Activated CD4-positive, alpha-beta T cell treated with anti-CD3 and anti-CD28 coated beads, Interleukin-2, amount 50 U/mL, for 4 hours (primary cell): ENCODE data around the gene CD247.

Experiments used
- DNase-seq, 2 experiments: peaks; one replicate each; pipeline ENCODE4 v3.0.0-alpha.2; 2020

The CD247 gene

GRCh38 chr1:167434306-167434705, 84.0 kb downstream of the CD247 start:
- DNase-seq: no peak

- no peak for DNase-seq
These were observed 84.4 kb downstream of the CD247 start for GRCh38 chr1:167433884-167434283.

DNA sequence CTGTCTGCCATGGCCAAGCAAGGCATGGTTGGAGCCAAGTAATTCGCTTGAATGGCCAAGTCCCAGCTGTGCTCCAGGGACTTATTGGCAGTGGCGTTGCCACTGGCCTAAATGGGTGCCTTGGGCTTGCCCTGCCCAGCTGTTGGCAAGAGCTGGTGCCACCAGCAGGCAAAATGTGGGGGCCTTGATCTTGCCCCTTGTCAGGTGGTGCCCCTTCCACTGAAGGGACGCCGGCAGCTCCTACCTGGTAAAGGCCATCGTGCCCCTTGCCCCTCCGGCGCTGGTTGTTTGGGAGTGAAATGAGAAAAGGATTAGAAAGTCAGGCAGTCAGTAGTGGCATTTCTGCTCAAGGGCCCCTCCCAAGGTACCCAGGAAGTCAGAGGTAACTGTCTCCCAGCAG, 85.5 kb downstream of the CD247 start:
- DNase-seq: no peak

DNA sequence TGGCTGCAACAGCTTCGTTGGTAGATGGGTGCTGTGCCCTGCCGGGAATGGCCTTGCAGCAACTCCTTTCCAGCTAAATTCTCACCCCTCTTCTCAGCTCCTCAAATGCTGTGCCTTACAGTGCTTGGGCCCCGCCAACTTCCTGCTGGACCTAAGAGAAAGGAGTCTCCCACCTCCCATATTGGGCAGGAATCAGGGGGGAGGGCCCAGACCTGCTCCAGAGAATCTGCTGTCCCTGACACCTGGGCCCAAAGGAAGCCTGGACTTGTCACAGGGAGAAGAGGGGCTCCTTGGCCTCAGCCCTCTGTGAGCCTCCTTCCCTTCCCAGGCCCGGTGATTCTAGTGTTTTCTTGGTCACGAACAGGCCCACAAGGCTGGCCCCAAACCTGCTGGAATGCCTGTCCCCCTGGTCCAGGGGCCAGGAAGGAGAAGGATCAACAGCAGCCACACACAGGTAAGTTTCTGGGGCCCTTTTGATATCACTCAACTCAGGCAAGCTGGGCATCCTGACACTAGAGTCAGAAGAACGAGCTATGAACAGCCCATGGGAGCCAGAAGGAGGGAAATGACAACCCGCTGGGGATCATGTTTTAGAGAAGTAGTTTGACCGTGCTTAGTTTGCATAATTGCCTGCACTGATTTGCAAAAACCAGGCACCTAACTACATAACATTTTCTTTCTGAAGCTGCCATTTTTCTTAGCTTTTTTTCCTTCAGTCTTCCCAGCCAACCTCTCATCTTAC, 86.2 kb downstream of the CD247 start:
- DNase-seq: no peak

GRCh38 chr1:167431261-167431908, 86.9 kb downstream of the CD247 start:
- DNase-seq: no peak

DNA sequence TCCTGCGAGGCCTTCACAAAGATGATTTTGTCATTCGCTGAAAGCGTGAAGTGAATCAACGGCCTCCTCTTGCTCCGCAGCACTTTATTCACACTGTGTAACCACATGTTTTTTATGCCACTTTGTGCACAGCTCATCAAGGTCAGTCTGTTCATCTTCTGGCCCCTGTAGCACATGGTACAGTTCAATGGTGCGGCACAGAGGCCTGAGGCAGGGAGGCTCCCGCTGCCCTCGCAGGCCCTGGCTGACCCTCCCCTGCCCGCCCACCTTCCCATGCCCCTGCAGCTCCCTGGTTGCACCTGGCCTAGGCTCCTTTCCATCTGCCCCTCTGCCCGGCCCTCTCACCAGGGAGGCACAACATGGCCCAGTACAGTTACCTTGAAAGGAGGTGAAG, 87.5 kb downstream of the CD247 start:
- DNase-seq: no peak

DNA sequence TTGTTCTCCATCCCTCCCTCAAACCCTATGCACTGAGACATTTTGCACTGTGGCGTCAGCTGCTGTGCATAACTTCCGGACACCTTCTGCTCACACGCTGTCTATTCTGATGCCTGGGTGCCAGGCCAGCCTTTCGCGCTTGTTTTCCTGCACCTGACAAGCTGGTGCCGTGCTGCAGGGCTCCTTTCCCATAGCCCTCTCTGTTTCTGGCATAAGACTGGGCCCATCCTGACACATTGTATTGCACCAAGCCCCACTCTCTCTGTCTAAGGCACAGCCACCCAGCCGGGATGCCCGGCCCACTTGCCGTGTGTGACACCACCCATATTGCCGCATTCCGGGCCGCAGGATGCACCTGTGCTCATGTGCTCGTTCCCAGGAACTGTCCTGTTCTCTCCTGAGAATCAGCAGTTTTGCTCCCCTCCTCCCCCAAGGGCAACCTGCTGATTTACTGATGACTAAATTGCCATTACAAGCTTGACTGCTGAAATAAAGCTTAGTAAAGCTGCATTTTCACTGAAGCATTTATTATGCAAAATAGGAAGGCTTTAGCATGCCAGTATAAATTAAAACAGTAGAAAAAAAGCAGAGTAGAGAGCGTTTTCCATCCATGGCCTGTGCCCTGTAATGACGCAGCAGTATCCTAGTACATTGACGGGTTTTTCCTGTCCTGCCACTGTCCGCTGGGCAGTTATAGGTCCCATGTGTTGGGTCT, 88.0 kb downstream of the CD247 start:
- no peak for DNase-seq

DNA sequence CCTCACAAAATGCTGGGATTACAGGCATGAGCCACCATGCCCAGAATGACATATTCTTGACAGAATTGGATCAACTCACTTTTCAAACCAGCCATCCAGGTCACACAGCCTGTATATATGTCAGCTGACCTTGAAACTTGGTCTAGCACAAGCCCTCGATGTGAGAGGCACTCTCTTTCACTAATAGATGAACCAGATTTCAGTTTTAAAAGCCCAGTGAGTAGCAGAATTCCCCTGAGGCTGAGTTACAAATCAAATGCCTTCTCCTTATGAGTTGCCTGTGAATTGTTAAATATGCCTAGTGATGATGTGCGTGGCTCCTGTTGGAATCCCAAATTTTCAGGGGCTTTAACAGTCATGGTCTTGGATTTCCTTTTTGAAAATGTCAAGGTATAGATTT, 88.7 kb downstream of the CD247 start:
- no peak for DNase-seq

GRCh38 chr1:167428395-167428794, 89.9 kb downstream of the CD247 start:
- no peak for DNase-seq

DNA sequence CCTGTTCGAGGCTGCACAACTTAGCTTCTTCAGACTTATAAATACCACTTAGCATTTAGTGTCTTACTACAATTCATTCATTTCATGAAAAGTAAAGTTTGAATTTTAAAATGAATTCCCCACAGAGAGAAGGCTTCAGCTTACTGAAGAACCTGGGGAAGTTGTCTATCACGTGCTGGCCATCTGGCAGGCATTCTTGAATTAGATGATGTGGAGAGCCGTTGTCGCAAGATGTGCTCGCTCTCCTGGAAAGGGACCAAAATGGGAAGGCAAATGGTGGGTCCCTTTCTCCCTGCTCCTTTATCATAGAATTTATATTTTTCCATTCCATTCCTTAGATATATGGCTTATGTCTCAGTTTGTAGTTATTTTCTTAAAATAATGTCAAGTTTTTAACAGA, 90.5 kb downstream of the CD247 start:
- DNase-seq: no peak

- no peak for DNase-seq
These were observed 91.6 kb downstream of the CD247 start for GRCh38 chr1:167426716-167427115.

GRCh38 chr1:167425482-167425881, 92.8 kb downstream of the CD247 start:
- DNase-seq: no peak

DNA sequence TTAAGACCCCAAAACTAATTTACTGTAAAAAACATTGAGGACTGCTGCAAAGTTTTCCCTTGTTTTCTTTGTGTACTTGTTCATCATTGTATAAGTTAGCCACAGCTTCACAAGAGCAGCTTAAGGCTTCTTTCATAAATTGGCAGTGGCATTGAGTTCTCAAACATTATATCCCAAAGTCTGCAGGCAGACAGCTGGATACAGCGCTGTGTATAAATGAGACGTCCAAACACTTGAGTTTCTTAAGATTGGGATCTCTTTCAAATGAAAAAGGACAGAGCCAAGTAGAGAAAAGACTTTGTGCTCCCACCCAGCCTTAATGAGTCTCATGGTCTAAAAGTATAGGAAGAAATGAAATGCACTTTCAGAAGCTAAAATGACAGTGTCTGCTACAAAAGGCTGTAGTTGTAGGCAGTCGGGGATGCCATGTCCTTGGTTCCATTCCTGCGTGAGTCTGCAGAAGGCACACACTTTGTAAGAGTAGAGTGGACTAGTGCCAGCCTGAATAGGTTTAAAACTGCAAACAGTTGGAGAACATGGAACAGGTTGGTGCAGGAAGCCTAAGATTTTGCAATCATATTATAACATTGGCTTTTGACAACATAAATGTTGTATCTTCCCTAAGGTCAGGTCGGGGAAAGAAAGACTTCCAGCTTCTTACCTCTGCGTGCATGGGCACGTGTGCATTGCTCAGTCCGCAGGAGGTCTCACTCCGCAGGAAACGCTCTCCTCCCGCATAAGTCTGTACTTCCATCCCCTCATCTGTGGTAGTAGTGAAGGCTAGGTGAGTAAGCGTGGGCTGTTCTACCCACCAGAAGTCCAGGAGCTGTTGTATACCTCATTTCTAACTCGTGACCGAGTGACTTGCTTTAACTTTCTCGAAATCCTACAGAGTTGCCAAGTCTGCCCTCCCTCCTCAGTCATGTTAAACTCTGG, 94.4 kb downstream of the CD247 start:
- no peak for DNase-seq

DNA sequence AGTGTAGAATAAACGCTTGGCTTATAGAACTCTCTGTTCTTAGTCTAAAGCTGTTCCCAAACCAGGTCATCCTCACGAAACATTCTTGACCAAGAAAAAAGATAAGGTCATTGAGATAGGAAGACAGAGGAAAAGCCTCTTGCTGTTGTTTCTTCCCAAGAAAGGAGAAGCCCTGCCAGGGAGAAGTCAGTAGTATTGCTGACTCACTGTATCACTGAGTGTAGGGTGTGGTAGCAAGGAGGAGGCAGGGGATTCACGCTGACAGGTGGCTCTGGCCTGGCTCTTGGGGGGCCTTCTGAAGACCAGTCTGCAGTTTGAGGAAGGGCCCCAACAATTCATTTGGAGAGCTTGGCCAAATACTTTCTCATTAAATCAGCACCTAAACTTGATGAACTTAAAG, 97.8 kb downstream of the CD247 start:
- DNase-seq: no peak

GRCh38 chr1:167419245-167419644, 99.1 kb downstream of the CD247 start:
- DNase-seq: no peak

GRCh38 chr1:167418391-167418790, 99.9 kb downstream of the CD247 start:
- no peak for DNase-seq

GRCh38 chr1:167416506-167416905, 101.8 kb downstream of the CD247 start:
- DNase-seq: no peak

- DNase-seq: no peak
These were observed 105.0 kb downstream of the CD247 start for GRCh38 chr1:167413328-167413727.

GRCh38 chr1:167412920-167413319, 105.4 kb downstream of the CD247 start:
- no peak for DNase-seq

DNA sequence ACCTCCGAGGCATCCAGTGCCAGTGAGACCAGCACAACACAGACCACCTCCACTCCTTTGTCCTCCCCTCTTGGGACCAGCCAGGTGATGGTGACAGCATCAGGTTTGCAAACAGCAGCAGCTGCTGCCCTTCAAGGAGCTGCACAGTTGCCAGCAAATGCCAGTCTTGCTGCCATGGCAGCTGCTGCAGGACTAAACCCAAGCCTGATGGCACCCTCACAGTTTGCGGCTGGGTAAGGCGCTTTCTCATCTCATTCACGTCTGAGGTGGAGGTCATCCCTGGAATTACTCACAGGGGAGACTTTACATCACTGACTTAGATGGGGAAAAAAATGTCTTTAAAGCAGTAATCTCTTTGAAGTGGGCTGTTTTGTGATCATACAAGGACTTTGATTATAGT, 106.3 kb downstream of the CD247 start:
- DNase-seq: no peak

DNA sequence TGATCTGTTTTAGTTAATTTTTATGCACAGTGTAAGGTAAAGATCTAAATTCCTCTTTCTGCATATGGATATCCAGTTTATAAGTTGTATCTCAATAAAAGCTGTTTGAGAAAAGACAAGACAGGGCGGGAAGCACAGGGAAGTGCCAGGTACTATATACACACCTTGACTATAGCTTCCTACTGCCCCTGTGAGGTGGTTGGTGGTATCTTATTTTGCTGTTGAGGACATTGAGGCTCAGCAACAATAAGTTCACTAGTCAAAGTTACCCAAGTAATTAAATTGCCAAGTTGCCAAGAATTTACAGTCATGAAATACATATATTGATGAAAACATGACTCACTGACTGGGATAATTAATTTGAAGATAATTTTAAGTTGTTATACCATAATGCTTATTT, 109.1 kb downstream of the CD247 start:
- no peak for DNase-seq

DNA sequence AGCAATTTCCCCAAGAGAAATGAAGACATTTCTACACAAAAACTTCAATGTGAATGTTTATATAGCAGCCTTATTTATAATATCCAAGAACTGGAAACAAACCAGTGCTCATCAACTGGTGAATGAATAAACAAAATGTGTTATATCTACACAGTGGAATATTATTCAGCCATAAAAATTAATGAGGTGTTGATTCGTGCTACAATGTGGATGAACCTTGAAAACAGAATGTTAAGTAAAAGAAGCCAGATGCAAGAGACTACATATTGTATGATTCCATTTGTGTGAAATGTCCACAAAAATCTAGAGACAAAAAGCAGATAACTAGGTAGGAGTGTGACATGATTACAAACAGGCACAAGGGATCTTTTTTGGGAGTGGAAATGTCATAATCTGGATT, 110.0 kb downstream of the CD247 start:
- DNase-seq: no peak

DNA sequence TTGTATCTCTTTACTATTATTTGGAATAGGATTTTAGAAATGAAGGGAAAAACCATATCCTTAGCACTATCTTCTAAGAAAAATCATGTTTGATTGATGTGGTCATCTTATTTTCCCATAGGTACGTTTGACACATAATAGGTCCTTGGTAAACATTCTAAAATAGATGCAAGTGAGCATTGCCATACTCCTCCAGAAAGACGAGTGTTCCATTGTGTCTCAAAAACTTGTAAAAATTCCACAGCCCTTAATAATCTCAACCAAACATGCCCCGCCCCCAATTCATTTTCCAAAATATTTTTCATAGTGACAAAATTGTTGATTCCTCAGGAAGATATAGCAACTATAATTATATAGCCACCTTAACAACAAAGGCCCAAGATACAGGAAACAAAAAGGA, 113.4 kb downstream of the CD247 start:
- no peak for DNase-seq
